HG03095 (cell line): ENCODE data around the gene TCEAL4.
A peak's percentile ranks its signal among the peaks of the same experiment; 100 is the strongest.
"Not testable (repeated sequence)": the region's sequence is repeated elsewhere in the genome, so short reads cannot be mapped to it uniquely, and the experiment has no call there.

Source experiments
- ATAC-seq: cut with Tn5 transposase; IDR thresholded peaks from one replicate; pipeline ENCODE4 v1.9.1; 2021; ENCODE audit warnings: moderate library complexity; ENCODE audit not compliant: unreplicated experiment

The TCEAL4 gene

GRCh38 chrX:103586659-103587058 lies 1.3 kb downstream of the TCEAL4 start:
- no peak for ATAC-seq

- ATAC-seq: not testable (repeated sequence)
Measured at GRCh38 chrX:103592295-103592694, 7.0 kb downstream of the TCEAL4 start.

GRCh38 chrX:103595202-103595601 lies 9.9 kb downstream of the TCEAL4 start:
- not testable (repeated sequence) for ATAC-seq

GRCh38 chrX:103607364-103608305 lies 22.3 kb downstream of the TCEAL4 start, which contains the start of gene TCEAL3:
TSS of gene TCEAL3 (plus strand) at chrX:103607963. CDS start at chrX:103609065, 1,102 bp downstream.
- ATAC-seq: peak; percentile 48

GRCh38 chrX:103608306-103608963 lies 23.1 kb downstream of the TCEAL4 start:
- ATAC-seq: peak; percentile 15

GRCh38 chrX:103610282-103610681 lies 25.0 kb downstream of the TCEAL4 start:
- ATAC-seq: no peak

GRCh38 chrX:103613362-103613890 lies 28.1 kb downstream of the TCEAL4 start:
- ATAC-seq: no peak

- no peak for ATAC-seq
Measured at GRCh38 chrX:103614999-103615398, 29.7 kb downstream of the TCEAL4 start.

GRCh38 chrX:103615781-103616371 lies 30.6 kb downstream of the TCEAL4 start:
- ATAC-seq: no peak

GRCh38 chrX:103616676-103617186 lies 31.4 kb downstream of the TCEAL4 start:
- no peak for ATAC-seq

- no peak for ATAC-seq
Measured at GRCh38 chrX:103624111-103624510, 38.8 kb downstream of the TCEAL4 start.

- ATAC-seq: no peak
Measured at GRCh38 chrX:103626855-103627254, 41.5 kb downstream of the TCEAL4 start.

GRCh38 chrX:103628386-103629317 lies 43.3 kb downstream of the TCEAL4 start, which contains the start of gene TCEAL1:
TSS of gene TCEAL1 (plus strand) at chrX:103628975. CDS start at chrX:103629917, 942 bp downstream.
- no peak for ATAC-seq

- no peak for ATAC-seq
Measured at GRCh38 chrX:103629318-103630170, 44.2 kb downstream of the TCEAL4 start.

GRCh38 chrX:103630171-103630511 lies 44.8 kb downstream of the TCEAL4 start:
- no peak for ATAC-seq

GRCh38 chrX:103631145-103631544 lies 45.8 kb downstream of the TCEAL4 start:
- no peak for ATAC-seq

GRCh38 chrX:103635436-103635835 lies 50.1 kb downstream of the TCEAL4 start:
- ATAC-seq: no peak
